Suprapubic skin (tissue), 4 donors: ENCODE data around the gene STRA6. TPM values are rescaled to one million over a fixed set of nuclear protein-coding genes. Genes with fewer than 3 reads are reported as not detected.

Experiments
- DNase-seq, 2 donors: peaks; one replicate each; pipeline ENCODE4 v3.0.0-alpha.2; 2019; ENCODE audit warnings: low spot score in 2 of 2
- H3K27ac ChIP-seq: fragments of 200-600 bp; sonication (generic); one replicate; pipeline ENCODE4 v1.5.1; 2019
- H3K27me3 ChIP-seq: fragments of 200-600 bp; sonication (generic); one replicate; pipeline ENCODE4 v1.5.1; 2019
- H3K36me3 ChIP-seq: fragments of 200-600 bp; sonication (generic); one replicate; pipeline ENCODE4 v1.5.1; 2019
- H3K4me1 ChIP-seq: fragments of 200-600 bp; sonication (generic); one replicate; pipeline ENCODE4 v1.5.1; 2019
- H3K4me3 ChIP-seq: fragments of 200-600 bp; sonication (generic); one replicate; pipeline ENCODE4 v1.5.1; 2019; ENCODE audit warnings: mild to moderate bottlenecking
- H3K9me3 ChIP-seq: fragments of 200-600 bp; sonication (generic); one replicate; pipeline ENCODE4 v1.5.1; 2019
- EP300 ChIP-seq: sonication (generic); formaldehyde crosslinking; IDR thresholded peaks from one replicate; pipeline ENCODE4 v1.6.1; 2017; ENCODE audit warnings: antibody characterized with exemption
- POLR2A ChIP-seq, 2 donors: fragments of 450-650 bp; IDR thresholded peaks; one replicate each; pipeline ENCODE4 v1.6.1; 2017; ENCODE audit warnings: antibody characterized with exemption in 2 of 2, mild to moderate bottlenecking in 2 of 2, moderate library complexity in 2 of 2
- POLR2AphosphoS5 ChIP-seq, 3 donors: sonication (generic); formaldehyde crosslinking; IDR thresholded peaks; one replicate each; pipeline ENCODE4 v1.6.1; 2017; ENCODE audit warnings: antibody characterized with exemption in 3 of 3
- WGBS: methylation state at CpG from one replicate; pipeline ENCODE4 v1.1.5; 2018; 5-methylcytosine and 5-hydroxymethylcytosine counted together
- total RNA-seq, 4 donors: library from RNA; depleted of rRNA; stranded (reverse); fragments of >200 nt; gene quantifications; one replicate each; pipeline ENCODE4 v1.1.0, GENCODE V29; 2016
- TF ChIP-seq, protein P1 (sequence below), 2 donors: fragments of 200-600 bp in 1 of 2; fragments of 450-650 bp in 1 of 2; sonication (generic) in 1 of 2; IDR thresholded peaks; one replicate each; pipeline ENCODE4 v1.5.1; 2016 to 2019; ENCODE audit warnings: antibody characterized with exemption in 2 of 2, mild to moderate bottlenecking in 1 of 2, moderate library complexity in 1 of 2

Gene STRA6
- total RNA-seq, 4 donors from 2014 or later, result 0.26 to 0.39 TPM; not detected in 2

DNA sequence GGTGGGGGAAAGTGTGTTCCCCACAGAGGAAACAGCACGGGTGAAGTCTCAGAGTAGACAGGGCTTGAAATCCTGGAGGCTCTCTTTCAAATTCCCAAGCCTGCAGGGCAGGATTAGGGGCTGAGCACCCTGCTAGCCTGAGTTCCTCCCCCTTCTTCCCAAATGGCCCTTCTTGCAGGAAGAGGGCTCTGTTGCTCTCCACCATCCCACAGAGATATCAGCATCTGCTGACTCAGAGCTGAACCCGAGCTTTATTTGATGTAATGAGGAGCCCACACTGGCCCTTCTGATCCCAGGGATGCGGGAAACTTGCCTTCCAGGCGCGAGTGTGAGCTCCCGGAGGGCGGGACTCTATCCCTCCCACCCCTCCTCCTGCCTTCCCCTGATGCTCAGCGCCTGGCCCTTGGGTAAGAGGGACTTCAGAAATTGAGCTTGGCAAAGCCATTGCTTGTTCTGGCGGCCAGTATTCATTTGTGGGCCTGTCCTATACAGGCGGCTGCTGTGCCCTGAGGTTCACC is 1.4 kb upstream of the STRA6 start:
- peaks cover 25% of the 10 kb centered on the region for H3K27me3 ChIP-seq
- DNase-seq, result no peak
- TF ChIP-seq POLR2A (IDR thresholded peaks at IDR 0.05), result no peak
- 55% methylated on average over 10 of the region's 10 CpGs for WGBS
- H3K4me1 ChIP-seq, result peaks cover 29% of the 10 kb centered on the region
- H3K9me3 ChIP-seq, result no peaks in the 10 kb centered on the region
- H3K4me3 ChIP-seq, result no peak overlapping the region
- no peak overlapping the region for H3K27ac ChIP-seq
- H3K36me3 ChIP-seq, result no peaks in the 10 kb centered on the region

DNA sequence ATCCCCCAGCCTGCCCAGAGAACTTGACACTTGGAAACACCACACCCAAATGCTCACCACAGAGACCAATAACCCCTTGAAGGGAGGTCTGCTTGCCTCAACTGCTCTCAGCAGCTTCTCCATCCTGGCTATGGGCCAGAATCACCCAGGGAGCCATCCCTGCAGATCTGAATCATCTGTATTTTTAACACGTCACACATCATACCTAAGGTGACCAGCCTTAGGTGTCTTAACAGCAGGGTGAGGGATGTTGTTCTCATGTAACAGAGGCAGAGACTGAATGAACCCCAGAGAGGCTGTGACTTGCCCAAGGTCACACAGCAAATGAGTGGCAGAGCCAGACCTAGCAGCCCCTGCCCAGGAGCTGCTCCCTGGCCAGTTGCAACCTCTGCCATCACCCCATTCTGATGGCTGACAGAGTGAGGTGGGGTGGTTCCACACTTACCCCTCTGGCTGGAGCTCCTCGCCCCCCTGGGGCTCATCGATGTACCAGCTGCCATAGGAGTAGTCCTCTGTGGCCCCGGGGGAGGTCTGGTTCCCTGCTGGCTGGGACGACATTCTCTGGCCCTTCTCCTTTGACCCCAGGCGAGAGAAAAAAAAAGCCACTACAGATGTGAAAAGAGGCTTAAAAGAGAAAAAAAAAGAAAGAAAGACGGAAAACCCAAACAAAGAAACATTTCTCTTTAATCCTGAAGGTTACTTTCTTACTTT is 722 bp downstream of the STRA6 start:
- Histone ChIP-seq H3K27me3 (peaks cover 12% of the 10 kb centered on the region), H3K9me3 (no peaks in the 10 kb centered on the region), H3K36me3 (no peaks in the 10 kb centered on the region), H3K4me1 (peaks cover 31% of the 10 kb centered on the region), H3K27ac (no peak overlapping the region), H3K4me3 (no peak overlapping the region)
- TF ChIP-seq EP300 (no peak), POLR2A (IDR thresholded peaks at IDR 0.05) (no peak), POLR2AphosphoS5 (IDR thresholded peaks at IDR 0.05) (no peak)
- TF ChIP-seq, protein P1, sequence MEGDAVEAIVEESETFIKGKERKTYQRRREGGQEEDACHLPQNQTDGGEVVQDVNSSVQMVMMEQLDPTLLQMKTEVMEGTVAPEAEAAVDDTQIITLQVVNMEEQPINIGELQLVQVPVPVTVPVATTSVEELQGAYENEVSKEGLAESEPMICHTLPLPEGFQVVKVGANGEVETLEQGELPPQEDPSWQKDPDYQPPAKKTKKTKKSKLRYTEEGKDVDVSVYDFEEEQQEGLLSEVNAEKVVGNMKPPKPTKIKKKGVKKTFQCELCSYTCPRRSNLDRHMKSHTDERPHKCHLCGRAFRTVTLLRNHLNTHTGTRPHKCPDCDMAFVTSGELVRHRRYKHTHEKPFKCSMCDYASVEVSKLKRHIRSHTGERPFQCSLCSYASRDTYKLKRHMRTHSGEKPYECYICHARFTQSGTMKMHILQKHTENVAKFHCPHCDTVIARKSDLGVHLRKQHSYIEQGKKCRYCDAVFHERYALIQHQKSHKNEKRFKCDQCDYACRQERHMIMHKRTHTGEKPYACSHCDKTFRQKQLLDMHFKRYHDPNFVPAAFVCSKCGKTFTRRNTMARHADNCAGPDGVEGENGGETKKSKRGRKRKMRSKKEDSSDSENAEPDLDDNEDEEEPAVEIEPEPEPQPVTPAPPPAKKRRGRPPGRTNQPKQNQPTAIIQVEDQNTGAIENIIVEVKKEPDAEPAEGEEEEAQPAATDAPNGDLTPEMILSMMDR (IDR thresholded peaks at IDR 0.05), result no peak
- DNase-seq, result no peak
- WGBS, result 44% methylated on average over 7 of the region's 7 CpGs

DNA sequence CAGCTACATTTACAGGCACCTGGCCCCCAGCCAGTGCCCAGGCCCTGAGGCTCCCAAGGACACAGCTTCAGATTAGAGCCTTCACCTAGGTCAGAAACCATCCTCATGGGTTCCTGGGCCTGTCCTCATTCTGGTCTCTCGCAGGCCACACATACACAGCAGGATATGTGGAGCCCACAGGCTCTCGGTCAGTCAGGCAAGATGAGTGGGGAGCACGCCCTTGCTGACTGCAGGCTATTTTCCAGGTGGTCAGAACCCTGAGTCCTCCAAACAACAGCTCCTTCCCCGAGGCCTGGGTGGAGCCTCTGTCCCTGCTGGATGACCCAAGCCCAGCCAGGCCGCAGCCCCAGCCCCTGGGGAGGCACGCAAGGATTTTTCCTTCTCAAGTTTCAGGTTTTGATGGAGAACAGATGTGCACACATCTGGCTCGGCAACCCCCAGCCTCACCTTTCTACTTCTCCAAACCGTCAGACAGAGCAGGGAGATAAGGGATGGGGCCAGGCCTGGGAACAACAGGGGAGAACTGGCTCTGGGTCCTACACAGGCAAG is 1.6 kb downstream of the STRA6 start:
- DNase-seq, result no peak
- 70% methylated on average over 8 of the region's 8 CpGs for whole genome bisulfite sequencing
- no peaks in the 10 kb centered on the region for H3K36me3 ChIP-seq
- H3K4me3 ChIP-seq, result no peak overlapping the region
- H3K27ac ChIP-seq, result no peak overlapping the region
- peaks cover 38% of the 10 kb centered on the region for H3K4me1 ChIP-seq
- no peaks in the 10 kb centered on the region for H3K9me3 ChIP-seq
- TF ChIP-seq POLR2AphosphoS5 (IDR thresholded peaks at IDR 0.05), result no peak
- no peak for TF ChIP-seq POLR2A (IDR thresholded peaks at IDR 0.05)
- TF ChIP-seq, protein P1 (IDR thresholded peaks at IDR 0.05), result no peak
- peaks cover 7% of the 10 kb centered on the region for H3K27me3 ChIP-seq

DNA sequence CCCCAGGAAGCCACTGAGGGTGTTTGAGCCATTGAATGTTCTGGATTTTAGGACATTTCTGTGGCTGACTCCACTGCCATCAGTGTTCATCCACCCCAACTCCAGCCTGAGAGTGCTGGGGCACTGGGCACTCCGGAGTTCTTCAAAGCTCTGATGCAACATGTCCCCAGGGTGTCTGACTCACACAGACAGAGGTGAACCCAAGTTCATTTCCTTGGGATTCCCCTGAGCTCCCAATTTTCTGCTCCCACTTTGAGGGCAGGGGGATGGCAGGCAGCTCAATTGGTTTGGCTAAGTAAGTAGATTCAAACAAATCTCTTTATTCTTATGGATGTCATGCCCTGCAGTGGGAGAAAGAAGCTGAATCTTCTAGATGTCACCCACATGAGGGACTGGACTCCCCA is 2.2 kb downstream of the STRA6 start:
- DNase-seq, result no peak
- TF ChIP-seq, protein P1 (IDR thresholded peaks at IDR 0.05), result no peak
- TF ChIP-seq POLR2A (IDR thresholded peaks at IDR 0.05) (no peak), EP300 (no peak), POLR2AphosphoS5 (IDR thresholded peaks at IDR 0.05) (no peak)
- Histone ChIP-seq H3K4me3 (no peak overlapping the region), H3K9me3 (no peaks in the 10 kb centered on the region), H3K4me1 (peaks cover 40% of the 10 kb centered on the region), H3K27me3 (peaks cover 7% of the 10 kb centered on the region), H3K27ac (no peak overlapping the region), H3K36me3 (no peaks in the 10 kb centered on the region)
- 0% methylated on average over 1 of the region's 1 CpG for WGBS

DNA sequence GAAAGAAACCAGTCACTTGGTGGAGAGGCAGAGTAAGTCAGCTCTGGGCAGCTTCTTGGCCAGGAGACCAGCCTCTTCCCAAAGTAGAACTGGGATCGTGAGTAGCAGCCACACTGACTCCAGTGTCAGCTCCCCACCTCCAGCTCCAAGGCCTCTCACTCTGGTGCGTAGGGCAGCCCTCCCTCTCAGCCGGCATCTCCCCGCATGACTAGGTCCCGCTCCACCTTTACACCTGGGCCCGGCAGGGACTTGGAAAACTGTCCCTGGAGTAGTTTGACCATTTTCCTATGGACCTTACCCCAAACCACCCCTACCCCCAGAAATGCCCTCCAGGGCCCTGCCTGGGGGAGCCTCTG is 3.3 kb downstream of the STRA6 start:
- TF ChIP-seq, protein P1 (IDR thresholded peaks at IDR 0.05), result no peak
- TF ChIP-seq POLR2A (IDR thresholded peaks at IDR 0.05) (no peak), EP300 (no peak), POLR2AphosphoS5 (IDR thresholded peaks at IDR 0.05) (no peak)
- H3K27ac ChIP-seq, result no peak overlapping the region
- peaks cover 7% of the 10 kb centered on the region for H3K27me3 ChIP-seq
- no peaks in the 10 kb centered on the region for H3K9me3 ChIP-seq
- H3K4me1 ChIP-seq, result peaks cover 40% of the 10 kb centered on the region
- no peak overlapping the region for H3K4me3 ChIP-seq
- no peak for DNase-seq
- 91% methylated on average over 6 of the region's 6 CpGs for WGBS
- H3K36me3 ChIP-seq, result no peaks in the 10 kb centered on the region
